ENCODE results near the gene GNG13. TPM values are rescaled to one million over a fixed set of nuclear protein-coding genes. Genes with fewer than 3 reads are reported as not detected.
"Not testable (repeated sequence)": the region's sequence is repeated elsewhere in the genome, so short reads cannot be mapped to it uniquely, and the experiment has no call there.

Gene GNG13
- total RNA-seq, 2 donors from 2014 or later, result not detected

DNA sequence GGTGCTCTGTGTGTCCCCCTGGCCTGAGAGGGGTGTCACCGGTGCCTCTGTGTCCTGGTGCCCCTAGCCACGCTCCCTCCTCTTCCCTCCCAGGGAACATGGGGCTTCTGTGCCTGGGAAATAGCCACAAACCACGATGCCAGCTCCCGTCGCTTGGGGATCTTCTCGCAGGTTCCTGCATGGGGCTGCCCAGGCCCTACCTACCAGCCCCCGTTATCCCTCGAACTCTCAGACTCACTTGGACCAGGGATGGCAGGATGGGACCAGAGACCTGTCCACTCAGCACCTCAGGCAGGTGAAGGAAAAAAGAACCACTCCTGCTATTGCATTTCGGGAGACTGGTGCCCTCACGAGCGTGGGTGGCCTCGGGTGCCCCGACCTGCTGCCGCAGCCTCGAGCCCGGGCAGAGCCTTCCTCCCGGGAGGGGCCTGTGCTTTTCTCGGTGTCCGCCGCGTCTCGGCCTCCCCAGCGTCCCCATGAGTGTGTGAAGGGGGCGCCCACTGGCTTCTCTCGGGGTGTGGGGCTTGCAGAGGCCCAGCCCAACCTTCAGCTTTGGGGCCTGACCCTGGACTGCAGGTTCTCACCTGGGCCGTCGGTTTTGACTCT lies 41.0 kb upstream of the GNG13 start:
- TF ChIP-seq, protein P1, sequence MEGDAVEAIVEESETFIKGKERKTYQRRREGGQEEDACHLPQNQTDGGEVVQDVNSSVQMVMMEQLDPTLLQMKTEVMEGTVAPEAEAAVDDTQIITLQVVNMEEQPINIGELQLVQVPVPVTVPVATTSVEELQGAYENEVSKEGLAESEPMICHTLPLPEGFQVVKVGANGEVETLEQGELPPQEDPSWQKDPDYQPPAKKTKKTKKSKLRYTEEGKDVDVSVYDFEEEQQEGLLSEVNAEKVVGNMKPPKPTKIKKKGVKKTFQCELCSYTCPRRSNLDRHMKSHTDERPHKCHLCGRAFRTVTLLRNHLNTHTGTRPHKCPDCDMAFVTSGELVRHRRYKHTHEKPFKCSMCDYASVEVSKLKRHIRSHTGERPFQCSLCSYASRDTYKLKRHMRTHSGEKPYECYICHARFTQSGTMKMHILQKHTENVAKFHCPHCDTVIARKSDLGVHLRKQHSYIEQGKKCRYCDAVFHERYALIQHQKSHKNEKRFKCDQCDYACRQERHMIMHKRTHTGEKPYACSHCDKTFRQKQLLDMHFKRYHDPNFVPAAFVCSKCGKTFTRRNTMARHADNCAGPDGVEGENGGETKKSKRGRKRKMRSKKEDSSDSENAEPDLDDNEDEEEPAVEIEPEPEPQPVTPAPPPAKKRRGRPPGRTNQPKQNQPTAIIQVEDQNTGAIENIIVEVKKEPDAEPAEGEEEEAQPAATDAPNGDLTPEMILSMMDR (IDR thresholded peaks at IDR 0.05), result no peak
- TF ChIP-seq POLR2A (IDR thresholded peaks at IDR 0.05), result no peak
- H3K27ac ChIP-seq, result no peak overlapping the region
- WGBS, 2 donors, result 68 to 80% methylated on average over 1 to 25 of the region's 27 CpGs
- no peaks in the 10 kb centered on the region for H3K27me3 ChIP-seq
- no peaks in the 10 kb centered on the region for H3K36me3 ChIP-seq (replicated peaks in 1 of 2; ENCODE audit: insufficient read depth in 1 of 2, low read depth in 2 of 2)
- DNase-seq (no peak), ATAC-seq (no peak)
- intact Hi-C loops (cut with DNase I), result no loop called here
- H3K4me3 ChIP-seq, result no peak overlapping the region
- H3K4me1 ChIP-seq, result no peaks in the 10 kb centered on the region
- peaks cover 0 to 3% (median 0%) of the 10 kb centered on the region in 3 donors for H3K9me3 ChIP-seq

DNA sequence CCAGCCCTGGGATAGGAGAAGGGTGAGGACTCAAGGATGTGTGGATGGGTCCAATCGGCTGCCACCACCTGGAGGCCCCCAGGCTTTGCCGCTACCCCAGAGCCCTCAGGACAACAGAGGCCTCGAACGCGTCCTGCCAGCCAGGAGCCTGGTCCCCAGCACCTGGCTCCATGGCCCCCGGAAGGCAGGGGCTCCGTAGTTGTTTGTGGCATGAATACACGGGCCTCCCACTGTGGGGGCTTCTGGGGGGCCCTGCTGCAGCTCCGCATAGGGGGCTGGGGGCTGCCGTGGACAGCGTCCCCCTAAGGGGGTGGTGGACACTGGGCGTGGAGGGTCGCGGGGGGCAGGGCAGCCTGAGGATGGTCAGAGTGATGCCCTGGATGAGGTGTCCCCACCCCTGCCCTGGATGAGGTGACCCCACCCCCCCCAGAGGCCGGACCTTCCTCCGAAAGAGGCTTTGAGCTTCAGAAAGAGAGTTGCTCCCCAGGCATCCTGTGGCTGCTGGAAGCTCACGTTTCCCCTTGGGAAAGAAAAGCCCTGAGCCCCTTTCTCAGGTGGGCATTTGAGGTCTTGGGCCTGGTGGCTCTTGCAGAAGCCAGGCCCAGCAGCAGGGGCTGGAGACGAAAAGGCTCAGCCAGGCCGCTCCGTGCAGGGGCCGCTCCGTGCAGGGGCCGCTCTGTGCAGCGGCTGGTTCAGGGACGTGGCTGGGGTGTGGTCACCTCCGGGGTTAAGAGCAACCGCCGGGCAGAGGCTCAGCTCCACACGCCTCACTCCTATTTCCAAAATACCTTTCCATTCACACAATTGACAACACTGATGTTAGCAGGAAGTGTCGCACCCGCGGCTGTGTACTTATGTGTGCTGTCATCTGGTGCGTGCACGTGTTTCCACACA lies 40.3 kb upstream of the GNG13 start:
- DNase-seq (no peak), ATAC-seq (no peak)
- 61 to 76% methylated on average over 15 to 31 of the region's 34 CpGs for WGBS, 2 donors
- no peak overlapping the region for H3K4me3 ChIP-seq
- H3K27ac ChIP-seq, result no peak overlapping the region
- H3K4me1 ChIP-seq, result no peaks in the 10 kb centered on the region
- H3K27me3 ChIP-seq, result no peaks in the 10 kb centered on the region
- TF ChIP-seq, protein P1 (IDR thresholded peaks at IDR 0.05), result no peak
- TF ChIP-seq POLR2A (IDR thresholded peaks at IDR 0.05), result no peak
- peaks cover 0 to 11% (median 0%) of the 10 kb centered on the region in 3 donors for H3K9me3 ChIP-seq
- intact Hi-C loops (cut with DNase I), result no loop called here
- no peaks in the 10 kb centered on the region for H3K36me3 ChIP-seq (replicated peaks in 1 of 2; ENCODE audit: insufficient read depth in 1 of 2, low read depth in 2 of 2)

DNA sequence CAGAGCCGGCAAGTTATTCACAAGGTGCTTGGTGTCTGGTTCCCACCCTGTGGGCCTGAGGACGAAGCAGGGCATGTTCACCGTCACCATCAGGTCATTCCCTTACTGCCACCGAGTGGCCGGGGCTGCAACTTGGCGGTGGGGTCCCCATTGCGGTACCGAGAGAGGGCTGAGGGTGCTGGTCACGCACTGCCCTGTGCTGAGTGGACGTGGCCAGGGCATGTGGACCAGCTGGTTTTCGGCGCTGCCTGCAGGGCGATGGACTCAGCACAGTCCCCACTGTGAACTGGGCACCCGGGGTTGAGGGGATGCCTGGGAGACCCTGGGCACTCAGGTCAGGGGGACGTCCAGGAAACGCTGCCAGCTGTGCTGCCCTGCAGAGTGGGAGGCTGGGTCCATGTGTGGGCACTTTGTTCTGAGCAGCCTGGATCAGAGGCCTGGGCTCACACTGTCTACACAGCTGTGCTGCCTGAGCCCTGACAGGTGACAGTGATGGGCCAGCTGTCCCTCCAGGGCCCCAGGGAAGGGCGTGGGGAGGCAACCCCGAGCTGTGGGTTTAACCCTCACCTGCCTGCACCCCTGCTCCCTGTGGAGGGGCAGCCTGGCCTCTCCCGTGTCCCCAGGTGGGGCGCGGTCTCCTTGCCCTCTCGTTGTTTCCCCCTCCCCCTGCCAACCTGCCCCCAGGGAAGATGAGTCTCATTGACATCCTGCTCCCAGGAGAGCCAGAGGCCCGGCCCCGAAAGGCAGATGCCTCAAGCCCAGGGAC lies 39.3 kb upstream of the GNG13 start:
- Histone ChIP-seq H3K9me3 (peaks cover 0 to 20% (median 0%) of the 10 kb centered on the region in 3 donors), H3K27ac (no peak overlapping the region), H3K4me3 (no peak overlapping the region), H3K27me3 (no peaks in the 10 kb centered on the region), H3K36me3 (replicated peaks in 1 of 2; ENCODE audit: insufficient read depth in 1 of 2, low read depth in 2 of 2) (no peaks in the 10 kb centered on the region), H3K4me1 (no peaks in the 10 kb centered on the region)
- no peak for ATAC-seq
- TF ChIP-seq, protein P1 (IDR thresholded peaks at IDR 0.05), result no peak
- TF ChIP-seq POLR2A (IDR thresholded peaks at IDR 0.05), result no peak
- 65 to 79% methylated on average over 8 to 22 of the region's 24 CpGs for WGBS, 2 donors
- no peak for DNase-seq
- intact Hi-C loops (cut with DNase I), result no loop called here

DNA sequence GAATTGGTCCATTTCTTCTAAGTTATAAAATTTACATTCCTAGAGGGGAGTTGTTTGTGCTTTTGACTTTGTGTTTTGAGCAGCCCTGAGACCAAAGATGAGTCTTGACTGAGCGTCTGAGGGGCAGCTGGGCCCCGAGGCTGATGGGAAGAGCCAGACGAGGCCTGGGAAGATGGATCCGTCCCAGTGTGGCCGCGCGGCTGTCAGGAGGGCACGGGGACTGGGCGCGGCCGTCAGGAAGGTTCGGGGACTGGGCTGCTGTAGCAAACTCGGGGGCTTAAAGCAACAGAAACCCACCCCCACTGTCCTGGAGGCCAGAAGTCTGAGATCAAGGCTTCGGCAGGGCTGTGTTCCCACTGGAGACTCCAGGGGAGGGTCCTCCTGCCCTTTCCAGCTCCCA lies 38.2 kb upstream of the GNG13 start:
- no peak for DNase-seq
- Histone ChIP-seq H3K27ac (no peak overlapping the region), H3K9me3 (peaks cover 0 to 24% (median 0%) of the 10 kb centered on the region in 3 donors), H3K4me3 (no peak overlapping the region), H3K27me3 (no peaks in the 10 kb centered on the region), H3K4me1 (no peaks in the 10 kb centered on the region), H3K36me3 (replicated peaks in 1 of 2; ENCODE audit: insufficient read depth in 1 of 2, low read depth in 2 of 2) (no peaks in the 10 kb centered on the region)
- no peak for TF ChIP-seq POLR2A (IDR thresholded peaks at IDR 0.05)
- TF ChIP-seq, protein P1 (IDR thresholded peaks at IDR 0.05), result no peak
- intact Hi-C loops (cut with DNase I), result no loop called here
- ATAC-seq, result no peak
- WGBS, 2 donors, result 79 to 83% methylated on average over 7 to 14 of the region's 14 CpGs

DNA sequence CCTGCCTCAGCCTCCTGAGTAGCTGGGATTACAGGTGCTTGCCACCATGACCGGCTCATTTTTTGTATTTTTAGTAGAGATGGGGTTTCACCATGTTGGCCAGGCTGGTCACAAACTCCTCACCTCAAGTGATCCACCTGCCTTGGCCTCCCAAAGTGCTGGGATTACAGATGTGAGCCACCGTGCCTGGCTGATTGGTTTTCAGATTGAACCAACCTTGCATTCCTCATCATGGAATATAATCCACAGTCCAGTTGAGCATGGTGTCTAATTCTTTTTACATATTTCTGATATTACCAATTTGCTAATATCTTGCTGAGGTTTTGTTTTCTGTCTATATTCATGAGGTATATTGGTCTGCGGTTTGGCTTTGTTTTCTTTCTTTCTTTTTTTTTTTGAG lies 36.3 kb upstream of the GNG13 start:
- H3K4me3 ChIP-seq; H3K27ac ChIP-seq; H3K4me1 ChIP-seq; ATAC-seq; H3K36me3 ChIP-seq (replicated peaks in 1 of 2; ENCODE audit: insufficient read depth in 1 of 2, low read depth in 2 of 2); intact Hi-C loops (cut with DNase I); DNase-seq; H3K27me3 ChIP-seq: not testable (repeated sequence)
- 83 to 85% methylated on average over 3 of the region's 3 CpGs for WGBS, 2 donors
- peaks cover 0 to 24% (median 0%) of the 10 kb centered on the region in 3 donors for H3K9me3 ChIP-seq

Measured in body of pancreas (tissue), 4 donors.